HepG2 (cell line): Measurements from ENCODE around the gene MBD3L3. TPM values are rescaled to one million over a fixed set of nuclear protein-coding genes. Genes with fewer than 3 reads are reported as not detected.
A peak's percentile ranks its signal among the peaks of the same experiment; 100 is the strongest.

ENCODE experiments used
- ATAC-seq: fragments of 200-7000 bp; cut with Tn5 transposase; 3 replicates; pipeline ENCODE4 v1.9.1; 2020; ENCODE audit warnings: mild to moderate bottlenecking, moderate library complexity
- BruUV-seq: library from RNA; stranded (reverse); fragments of 400-500 nt; replicated peaks from 2 replicates; lab custom pipeline; 2021; lab: Mats Ljungman, UMichigan
- CTCF ChIA-PET: fragments of 300-600 bp; formaldehyde crosslinking; extraction: SDS; loops from one replicate; lab custom pipeline; 2021; ENCODE audit warnings: low total read pairs, inconsistent platforms, low intra/inter-chr PET ratio; lab: Yijun Ruan, JAX
- POLR2A ChIA-PET: fragments of 350-600 bp; sonication (Branson Sonifier 250); formaldehyde crosslinking; loops from one replicate; lab custom pipeline; 2020; ENCODE audit warnings: antibody characterized with exemption, inconsistent platforms; lab: Yijun Ruan, JAX
- DNase-seq: peaks from one replicate; pipeline ENCODE4 v3.0.0-alpha.2; 2015; ENCODE audit warnings: low spot score
- FAIRE-seq: peaks from 3 replicates; lab custom pipeline; 2011; peaks lifted over from hg19 to GRCh38; lab: Jason Lieb, UNC
- H2AFZ ChIP-seq: one replicate; pipeline ENCODE4 v1.6.1; 2011; ENCODE audit warnings: low read length, inconsistent platforms
- H3K27ac ChIP-seq: fragments of 300-600 bp; 3 replicates; pipeline ENCODE4 v1.8.0; 2011; ENCODE audit warnings: mixed run types, mild to moderate bottlenecking, mixed read lengths, low read length, inconsistent platforms; ENCODE audit not compliant: insufficient read depth; ENCODE audit errors: extremely low read length
- H3K27me3 ChIP-seq, 2 experiments: fragments of 200-600 bp in 1 of 2; 2 replicates in 1 of 2; 3 replicates in 1 of 2; pipeline versions ENCODE4 v1.6.0 to v1.8.0; 2011; ENCODE audit warnings: low read length in 2 of 2, mild to moderate bottlenecking in 2 of 2, moderate library complexity in 2 of 2, inconsistent platforms in 1 of 2; ENCODE audit not compliant: insufficient read depth in 2 of 2, control insufficient read depth in 1 of 2
- H3K36me3 ChIP-seq, 2 experiments: fragments of 200-600 bp in 1 of 2; replicated peaks in 1 of 2; 2 replicates in 1 of 2; 3 replicates in 1 of 2; pipeline versions ENCODE4 v1.5.1 to v1.8.0; 2011; ENCODE audit warnings: low read length in 2 of 2, inconsistent platforms in 1 of 2; ENCODE audit not compliant: insufficient read depth in 2 of 2, control insufficient read depth in 1 of 2
- H3K4me1 ChIP-seq: 2 replicates; pipeline ENCODE4 v1.5.1; 2012; ENCODE audit warnings: low read length, inconsistent platforms; ENCODE audit not compliant: insufficient read depth
- H3K4me2 ChIP-seq: 2 replicates; pipeline ENCODE4 v1.6.0; 2011; ENCODE audit warnings: low read depth, low read length, inconsistent platforms
- H3K4me3 ChIP-seq, 3 experiments: fragments of 200-600 bp in 1 of 3; sonication (generic), shearing (Covaris generic) in 1 of 3; replicated peaks in 1 of 3; 2 replicates each; pipeline ENCODE4 v1.5.1; 2011 to 2016; ENCODE audit warnings: low read length in 3 of 3, inconsistent platforms in 2 of 3, low read depth in 2 of 3, mild to moderate bottlenecking in 2 of 3, control low read depth in 1 of 3, mixed read lengths in 1 of 3; ENCODE audit not compliant: insufficient read depth in 1 of 3
- H3K79me2 ChIP-seq: one replicate; pipeline ENCODE4 v1.6.1; 2011; ENCODE audit warnings: low read length, inconsistent platforms; ENCODE audit not compliant: insufficient read depth
- H3K9ac ChIP-seq: 2 replicates; pipeline ENCODE4 v1.6.0; 2011; ENCODE audit warnings: mild to moderate bottlenecking, low read depth, low read length, inconsistent platforms; ENCODE audit not compliant: insufficient read depth
- H3K9me3 ChIP-seq: 2 replicates; pipeline ENCODE4 v1.5.1; 2012; ENCODE audit warnings: mild to moderate bottlenecking, low read length
- H4K20me1 ChIP-seq: 2 replicates; pipeline ENCODE4 v1.6.0; 2011; ENCODE audit warnings: inconsistent platforms, mild to moderate bottlenecking, low read length, moderate library complexity; ENCODE audit not compliant: insufficient read depth
- CBFB ChIP-seq: sonication (generic); formaldehyde crosslinking; IDR thresholded peaks from 2 replicates; pipeline ENCODE4 v1.4.0; 2020; ENCODE audit warnings: missing genetic modification reagents
- LCORL ChIP-seq, 2 experiments: fragments of 450-650 bp in 1 of 2; sonication (generic) in 1 of 2; formaldehyde crosslinking in 1 of 2; IDR thresholded peaks; 2 replicates each; pipeline versions ENCODE4 v1.5.0 to v1.6.1; 2017 to 2020; ENCODE audit warnings: antibody characterized with exemption in 1 of 2, missing genetic modification reagents in 1 of 2
- MAZ ChIP-seq, 2 experiments: sonication (generic) in 1 of 2; formaldehyde crosslinking in 1 of 2; IDR thresholded peaks; 2 replicates each; pipeline versions ENCODE4 v1.5.0 to v1.6.1; 2012 to 2020; ENCODE audit warnings: low read depth in 2 of 2, mild to moderate bottlenecking in 2 of 2, borderline replicate concordance in 1 of 2, improper control_type of control experiment in 1 of 2, low read length in 1 of 2, missing genetic modification reagents in 1 of 2, moderate library complexity in 1 of 2
- RBM22 ChIP-seq: fragments of 200-400 bp; formaldehyde crosslinking; optimal IDR thresholded peaks from 2 replicates; pipeline ENCODE3; 2017; ENCODE audit warnings: mild to moderate bottlenecking, low read length, moderate library complexity
- WGBS: methylation state at CpG from one replicate; pipeline ENCODE4 v1.1.6; 2017; ENCODE audit warnings: low lambda C conversion rate; 5-methylcytosine and 5-hydroxymethylcytosine counted together
- in situ Hi-C: cut with HindIII; loops from 2 replicates; pipeline ENCODE4 v1.10.0; 2017; ENCODE audit warnings: low pct_unique_long_range_greater_than_20kb; ENCODE audit not compliant: extremely low pct_ligation_motif_present
- intact Hi-C: fragments of 100-400 bp; cut with micrococcal nuclease; formaldehyde crosslinking; loops from one replicate; pipeline ENCODE4 v1.10.0; 2022; ENCODE audit not compliant: unreplicated experiment
- polyA plus RNA-seq, 8 experiments: library from polyadenylated mRNA; depleted of rRNA in 3 of 8; stranded (reverse) in 7 of 8; unstranded in 1 of 8; fragments of >200 nt; fragmentation: Illumina TruSeq in 4 of 8; extraction: Trizol in 4 of 8; gene quantifications; 2 replicates each; pipeline versions ENCODE4 v1.2.1 to v1.2.3, GENCODE V29; 2011 to 2016; ENCODE audit warnings: low read depth in 4 of 8, missing spikeins in 1 of 8, mixed read lengths in 1 of 8; ENCODE audit not compliant: insufficient read depth in 1 of 8
- total RNA-seq, 5 experiments: library from RNA; depleted of rRNA; stranded (reverse); fragments of >200 nt; fragmentation: Illumina TruSeq; extraction: Trizol; gene quantifications; 2 replicates each; pipeline ENCODE4 v1.2.3, GENCODE V29; 2016; ENCODE audit warnings: low read depth in 1 of 5
- TF ChIP-seq, protein P1 (sequence below): sonication (generic); formaldehyde crosslinking; IDR thresholded peaks from 2 replicates; pipeline ENCODE4 v1.5.0; 2020; ENCODE audit warnings: missing genetic modification reagents, mild to moderate bottlenecking, borderline replicate concordance
- TF ChIP-seq, protein P2 (sequence below): sonication (generic); formaldehyde crosslinking; IDR thresholded peaks from 2 replicates; pipeline ENCODE4; 2020; ENCODE audit warnings: missing genetic modification reagents, mild to moderate bottlenecking, borderline replicate concordance
- TF ChIP-seq, protein P3 (sequence below): sonication (generic); formaldehyde crosslinking; IDR thresholded peaks from 2 replicates; pipeline ENCODE4 v1.5.1; 2020; ENCODE audit warnings: mild to moderate bottlenecking, missing genetic modification reagents, moderate library complexity

The MBD3L3 gene
- total and polyA plus RNA-seq, 2 of the 13 experiments (the other 11 are each of a cell fraction or from before 2014, with no cell fraction given): not detected

DNA sequence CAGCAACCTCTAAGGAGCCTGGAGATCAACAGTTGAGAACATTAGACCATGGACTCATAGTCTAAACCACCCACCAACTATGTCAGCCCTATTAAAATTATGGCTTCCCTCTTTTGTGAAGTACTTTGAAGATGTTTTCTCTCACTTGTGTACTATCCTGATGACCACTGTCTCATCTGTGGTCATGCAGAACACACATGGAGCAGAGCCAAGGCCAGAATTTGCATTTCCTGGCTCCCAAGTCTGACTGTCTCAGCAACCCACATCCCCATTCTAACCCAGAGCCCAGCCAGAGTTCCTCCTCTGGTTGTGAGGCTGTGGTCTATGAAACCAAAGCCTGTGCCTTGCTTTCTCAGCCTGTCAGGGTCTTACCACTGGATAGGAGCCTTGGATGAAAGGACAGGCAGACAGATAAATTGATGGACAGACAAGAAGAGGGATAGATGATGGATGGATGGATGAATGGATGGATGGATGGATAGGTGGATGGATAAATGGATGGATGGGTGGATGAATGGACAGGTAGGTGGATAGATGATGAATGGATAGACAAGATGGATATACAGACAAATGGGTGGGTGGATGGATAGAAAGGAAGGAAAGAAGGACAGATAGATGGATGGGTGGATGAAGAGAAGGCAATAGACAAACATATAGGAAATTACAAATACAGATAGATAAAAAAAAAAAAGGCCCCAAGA, 46.4 kb upstream of the MBD3L3 start (continued):
- TF ChIP-seq, protein P1, sequence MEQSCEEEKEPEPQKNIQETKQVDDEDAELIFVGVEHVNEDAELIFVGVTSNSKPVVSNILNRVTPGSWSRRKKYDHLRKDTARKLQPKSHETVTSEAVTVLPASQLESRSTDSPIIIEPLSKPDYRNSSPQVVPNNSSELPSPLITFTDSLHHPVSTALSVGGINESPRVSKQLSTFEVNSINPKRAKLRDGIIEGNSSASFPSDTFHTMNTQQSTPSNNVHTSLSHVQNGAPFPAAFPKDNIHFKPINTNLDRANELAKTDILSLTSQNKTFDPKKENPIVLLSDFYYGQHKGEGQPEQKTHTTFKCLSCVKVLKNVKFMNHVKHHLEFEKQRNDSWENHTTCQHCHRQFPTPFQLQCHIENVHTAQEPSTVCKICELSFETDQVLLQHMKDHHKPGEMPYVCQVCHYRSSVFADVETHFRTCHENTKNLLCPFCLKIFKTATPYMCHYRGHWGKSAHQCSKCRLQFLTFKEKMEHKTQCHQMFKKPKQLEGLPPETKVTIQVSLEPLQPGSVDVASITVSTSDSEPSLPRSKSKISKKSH (CRISPR knock-in tag): no peak
- TF ChIP-seq RBM22 (no peak), CBFB (CRISPR knock-in tag) (no peak)
- TF ChIP-seq, all 625 proteins: peak for 0

DNA sequence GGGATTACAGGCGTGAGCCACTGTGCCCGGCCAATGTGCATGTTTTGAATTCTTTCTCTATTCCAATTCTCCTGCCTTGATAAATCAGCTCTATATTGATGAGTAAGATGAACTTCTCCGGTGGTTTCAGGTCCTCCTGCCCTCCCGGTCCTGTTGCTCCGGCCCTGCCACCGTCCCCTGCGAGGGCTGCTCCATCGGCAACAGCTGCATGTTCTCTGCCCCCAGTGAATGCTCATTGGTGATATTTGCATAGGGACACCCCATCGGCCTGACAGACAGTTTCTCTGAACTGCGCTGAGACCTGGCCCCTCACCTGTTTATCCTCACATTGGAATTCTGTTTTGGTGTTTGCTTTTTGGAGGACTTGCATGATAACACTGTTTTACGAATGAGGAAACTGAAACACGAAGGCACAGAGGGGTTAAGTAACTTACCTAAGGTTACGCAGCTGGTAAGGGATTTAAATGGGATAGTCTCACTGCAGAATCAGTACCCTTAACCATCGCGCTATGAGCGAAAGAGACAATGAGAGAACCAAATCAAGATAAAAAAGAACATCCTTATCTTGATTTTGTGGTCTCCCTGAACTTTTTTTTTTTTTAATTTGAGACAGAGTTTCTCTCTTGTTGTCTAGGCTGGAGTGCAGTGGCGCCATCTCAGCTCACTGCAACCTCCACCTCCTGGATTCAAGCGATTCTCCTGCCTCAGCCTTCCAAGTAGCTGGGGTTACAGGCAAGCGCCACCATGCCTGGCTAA, 43.2 kb upstream of the MBD3L3 start:
- Histone ChIP-seq H3K4me3 (peak overlapping the region in 1 of 3 experiments; percentile 60; a peak in 1 of 6 replicates), H3K36me3 (no peaks in the 10 kb centered on the region), H3K27ac (no peak overlapping the region), H2AFZ (no peak overlapping the region), H4K20me1 (no peaks in the 10 kb centered on the region), H3K79me2 (no peaks in the 10 kb centered on the region), H3K4me1 (peaks cover 37% of the 10 kb centered on the region), H3K9ac (no peak overlapping the region), H3K27me3 (no peaks in the 10 kb centered on the region), H3K4me2 (peak overlapping the region; percentile 75), H3K9me3 (no peaks in the 10 kb centered on the region)
- 9% methylated on average over 19 of the region's 19 CpGs for WGBS
- in situ Hi-C loops (loop anchor here (10.0 kb wide), 1 partner anchor 243 kb away; the partner anchor contains the start of gene ARHGEF18), intact Hi-C loops (loop anchor here (1.0 kb wide), 2 partner anchors 240 to 279 kb away; no protein-coding TSS in a partner anchor)
- POLR2A ChIA-PET: interaction anchor here (1.2 kb wide), 1 partner anchor 32 kb away, joined by 3 read pairs; the partner anchor contains the start of gene ZNF557
- ATAC-seq (no peak), FAIRE-seq (peak; percentile 4), DNase-seq (no peak)
- CTCF ChIA-PET: interaction anchor here (1.6 to 2.6 kb wide), 4 partner anchors 47 to 279 kb away, joined by 4 to 19 read pairs (median 10); no protein-coding TSS in a partner anchor
- BruUV-seq: no TSS peak
- TF ChIP-seq, protein P2, sequence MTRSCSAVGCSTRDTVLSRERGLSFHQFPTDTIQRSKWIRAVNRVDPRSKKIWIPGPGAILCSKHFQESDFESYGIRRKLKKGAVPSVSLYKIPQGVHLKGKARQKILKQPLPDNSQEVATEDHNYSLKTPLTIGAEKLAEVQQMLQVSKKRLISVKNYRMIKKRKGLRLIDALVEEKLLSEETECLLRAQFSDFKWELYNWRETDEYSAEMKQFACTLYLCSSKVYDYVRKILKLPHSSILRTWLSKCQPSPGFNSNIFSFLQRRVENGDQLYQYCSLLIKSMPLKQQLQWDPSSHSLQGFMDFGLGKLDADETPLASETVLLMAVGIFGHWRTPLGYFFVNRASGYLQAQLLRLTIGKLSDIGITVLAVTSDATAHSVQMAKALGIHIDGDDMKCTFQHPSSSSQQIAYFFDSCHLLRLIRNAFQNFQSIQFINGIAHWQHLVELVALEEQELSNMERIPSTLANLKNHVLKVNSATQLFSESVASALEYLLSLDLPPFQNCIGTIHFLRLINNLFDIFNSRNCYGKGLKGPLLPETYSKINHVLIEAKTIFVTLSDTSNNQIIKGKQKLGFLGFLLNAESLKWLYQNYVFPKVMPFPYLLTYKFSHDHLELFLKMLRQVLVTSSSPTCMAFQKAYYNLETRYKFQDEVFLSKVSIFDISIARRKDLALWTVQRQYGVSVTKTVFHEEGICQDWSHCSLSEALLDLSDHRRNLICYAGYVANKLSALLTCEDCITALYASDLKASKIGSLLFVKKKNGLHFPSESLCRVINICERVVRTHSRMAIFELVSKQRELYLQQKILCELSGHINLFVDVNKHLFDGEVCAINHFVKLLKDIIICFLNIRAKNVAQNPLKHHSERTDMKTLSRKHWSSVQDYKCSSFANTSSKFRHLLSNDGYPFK: 0 out of 2 replicates have a peak, but pooled peaks have one; percentile 21
- TF ChIP-seq MAZ (IDR thresholded peaks at IDR 0.05; ENCODE audit: borderline replicate concordance, low read depth, low read length) (no peak), MAZ (CRISPR knock-in tag; IDR thresholded peaks at IDR 0.05; ENCODE audit: low read depth) (no peak), LCORL (IDR thresholded peaks at IDR 0.05) (no peak), LCORL (CRISPR knock-in tag; IDR thresholded peaks at IDR 0.05) (peak; percentile 26; the same call in 1 of the 2 replicates)
- TF ChIP-seq, protein P3, sequence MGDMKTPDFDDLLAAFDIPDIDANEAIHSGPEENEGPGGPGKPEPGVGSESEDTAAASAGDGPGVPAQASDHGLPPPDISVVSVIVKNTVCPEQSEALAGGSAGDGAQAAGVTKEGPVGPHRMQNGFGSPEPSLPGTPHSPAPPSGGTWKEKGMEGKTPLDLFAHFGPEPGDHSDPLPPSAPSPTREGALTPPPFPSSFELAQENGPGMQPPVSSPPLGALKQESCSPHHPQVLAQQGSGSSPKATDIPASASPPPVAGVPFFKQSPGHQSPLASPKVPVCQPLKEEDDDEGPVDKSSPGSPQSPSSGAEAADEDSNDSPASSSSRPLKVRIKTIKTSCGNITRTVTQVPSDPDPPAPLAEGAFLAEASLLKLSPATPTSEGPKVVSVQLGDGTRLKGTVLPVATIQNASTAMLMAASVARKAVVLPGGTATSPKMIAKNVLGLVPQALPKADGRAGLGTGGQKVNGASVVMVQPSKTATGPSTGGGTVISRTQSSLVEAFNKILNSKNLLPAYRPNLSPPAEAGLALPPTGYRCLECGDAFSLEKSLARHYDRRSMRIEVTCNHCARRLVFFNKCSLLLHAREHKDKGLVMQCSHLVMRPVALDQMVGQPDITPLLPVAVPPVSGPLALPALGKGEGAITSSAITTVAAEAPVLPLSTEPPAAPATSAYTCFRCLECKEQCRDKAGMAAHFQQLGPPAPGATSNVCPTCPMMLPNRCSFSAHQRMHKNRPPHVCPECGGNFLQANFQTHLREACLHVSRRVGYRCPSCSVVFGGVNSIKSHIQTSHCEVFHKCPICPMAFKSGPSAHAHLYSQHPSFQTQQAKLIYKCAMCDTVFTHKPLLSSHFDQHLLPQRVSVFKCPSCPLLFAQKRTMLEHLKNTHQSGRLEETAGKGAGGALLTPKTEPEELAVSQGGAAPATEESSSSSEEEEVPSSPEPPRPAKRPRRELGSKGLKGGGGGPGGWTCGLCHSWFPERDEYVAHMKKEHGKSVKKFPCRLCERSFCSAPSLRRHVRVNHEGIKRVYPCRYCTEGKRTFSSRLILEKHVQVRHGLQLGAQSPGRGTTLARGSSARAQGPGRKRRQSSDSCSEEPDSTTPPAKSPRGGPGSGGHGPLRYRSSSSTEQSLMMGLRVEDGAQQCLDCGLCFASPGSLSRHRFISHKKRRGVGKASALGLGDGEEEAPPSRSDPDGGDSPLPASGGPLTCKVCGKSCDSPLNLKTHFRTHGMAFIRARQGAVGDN: peak; percentile 54
